Gastroesophageal sphincter (tissue), 3 donors: Measurements from ENCODE around the gene YPEL3.

Source experiments
- CTCF ChIP-seq, 4 experiments: fragments of 200-600 bp in 2 of 4; fragments of 450-650 bp in 2 of 4; sonication (generic) in 1 of 4; IDR thresholded peaks; one replicate each; pipeline ENCODE4 v1.5.1; 2017 to 2019; ENCODE audit warnings: antibody characterized with exemption in 4 of 4, mild to moderate bottlenecking in 2 of 4, moderate library complexity in 2 of 4
- EP300 ChIP-seq: sonication (generic); formaldehyde crosslinking; IDR thresholded peaks from one replicate; pipeline ENCODE4 v1.6.1; 2017; ENCODE audit warnings: antibody characterized with exemption, mild to moderate bottlenecking
- POLR2A ChIP-seq, 2 donors: fragments of 450-650 bp; IDR thresholded peaks; one replicate each; pipeline ENCODE4 v1.6.1; 2017; ENCODE audit warnings: antibody characterized with exemption in 2 of 2, mild to moderate bottlenecking in 2 of 2, moderate library complexity in 1 of 2
- POLR2AphosphoS5 ChIP-seq: sonication (generic); formaldehyde crosslinking; IDR thresholded peaks from one replicate; pipeline ENCODE4 v1.6.1; 2017; ENCODE audit warnings: antibody characterized with exemption

- TF ChIP-seq CTCF (IDR thresholded peaks at IDR 0.05) (peak in 1 of 4 experiments; percentile 12), EP300 (no peak), POLR2AphosphoS5 (peak; percentile 92), POLR2A (IDR thresholded peaks at IDR 0.05) (no peak)
Measured at GRCh38 chr16:30052671-30053372, 43.2 kb downstream of the YPEL3 start.
